GM12878 (cell line): ENCODE results near the gene A1BG. TPM values are rescaled to one million over a fixed set of nuclear protein-coding genes. Genes with fewer than 3 reads are reported as not detected.

ENCODE experiments used
- JUNB ChIP-seq: IDR thresholded peaks from 2 replicates; pipeline ENCODE4 v1.6.1; 2016; ENCODE audit warnings: antibody characterized with exemption, mild to moderate bottlenecking
- MTA2 ChIP-seq: fragments of 450-650 bp; IDR thresholded peaks from 2 replicates; pipeline ENCODE4 v1.6.1; 2016; ENCODE audit warnings: low read depth, mild to moderate bottlenecking, moderate library complexity
- MYC ChIP-seq: IDR thresholded peaks from 2 replicates; pipeline ENCODE4 v1.6.1; 2011; ENCODE audit warnings: mild to moderate bottlenecking, low read length, moderate library complexity, inconsistent platforms; ENCODE audit not compliant: insufficient read depth, insufficient replicate concordance, insufficient read length, severe bottlenecking
- NR2F1 ChIP-seq: fragments of 450-650 bp; conservative IDR thresholded peaks from 2 replicates; pipeline ENCODE4 v1.6.1; 2017; ENCODE audit warnings: mild to moderate bottlenecking
- RFX5 ChIP-seq: IDR thresholded peaks from 2 replicates; pipeline ENCODE4 v1.6.1; 2011; ENCODE audit warnings: low read depth, low read length, improper control_type of control experiment
- SIN3A ChIP-seq: IDR thresholded peaks from 2 replicates; pipeline ENCODE4 v1.6.1; 2012; ENCODE audit warnings: low read depth, low read length, improper control_type of control experiment
- TCF3 ChIP-seq: IDR thresholded peaks from 2 replicates; pipeline ENCODE4 v1.6.1; 2012; ENCODE audit warnings: low read depth, mild to moderate bottlenecking, low read length, borderline replicate concordance; ENCODE audit not compliant: insufficient read depth
- ZNF217 ChIP-seq: fragments of 450-650 bp; IDR thresholded peaks from 2 replicates; pipeline ENCODE4 v1.6.1; 2017; ENCODE audit warnings: antibody characterized with exemption, mild to moderate bottlenecking
- ZZZ3 ChIP-seq: IDR thresholded peaks from 2 replicates; pipeline ENCODE4 v1.6.1; 2011; ENCODE audit warnings: low read depth; ENCODE audit not compliant: control insufficient read depth, insufficient read length
- polyA plus RNA-seq, 11 experiments: library from polyadenylated mRNA; depleted of rRNA in 4 of 11; unstranded in 6 of 11; stranded (reverse) in 5 of 11; fragments of >200 nt; fragmentation: Nextera tagmentation in 4 of 11; fragmentation: Illumina TruSeq in 1 of 11; extraction: Ambion mirVana in 4 of 11; extraction: Trizol in 1 of 11; gene quantifications; 1 replicate in 1 of 11; 2 replicates in 10 of 11; pipeline versions ENCODE4 v1.2.1 to v1.2.3, GENCODE V29; 2011 to 2016; ENCODE audit warnings: inconsistent platforms in 2 of 11, missing spikeins in 2 of 11, low read depth in 1 of 11
- total RNA-seq, 4 experiments: library from RNA; depleted of rRNA in 3 of 4; stranded (reverse); fragments of >200 nt in 3 of 4; fragmentation: Illumina TruSeq in 1 of 4; extraction: Trizol in 1 of 4; gene quantifications; 2 replicates each; pipeline versions ENCODE4 v1.2.1 to v1.2.3, GENCODE V29; 2013 to 2021
- TF ChIP-seq, protein P1 (sequence below): fragments of 450-650 bp; IDR thresholded peaks from 2 replicates; pipeline ENCODE4 v1.6.1; 2017; ENCODE audit warnings: mild to moderate bottlenecking, moderate library complexity
- TF ChIP-seq, protein P2 (sequence below): fragments of 450-650 bp; IDR thresholded peaks from 2 replicates; pipeline ENCODE4 v1.6.1; 2016; ENCODE audit warnings: mild to moderate bottlenecking, moderate library complexity, borderline replicate concordance
- TF ChIP-seq, protein P3 (sequence below): fragments of 450-650 bp; formaldehyde crosslinking; IDR thresholded peaks from 2 replicates; pipeline ENCODE4 v1.5.0; 2022; ENCODE audit warnings: mild to moderate bottlenecking, missing genetic modification characterization
- TF ChIP-seq, protein P4 (sequence below): fragments of 150-350 bp; IDR thresholded peaks from 2 replicates; pipeline ENCODE4 v1.6.1; 2016; ENCODE audit warnings: low read depth, low read length

The A1BG gene
- total and polyA plus RNA-seq, 10 of the 15 experiments (the other 5 are each of a cell fraction or from before 2014, with no cell fraction given) = 0.34 to 29.6 (median 11.8) TPM

DNA sequence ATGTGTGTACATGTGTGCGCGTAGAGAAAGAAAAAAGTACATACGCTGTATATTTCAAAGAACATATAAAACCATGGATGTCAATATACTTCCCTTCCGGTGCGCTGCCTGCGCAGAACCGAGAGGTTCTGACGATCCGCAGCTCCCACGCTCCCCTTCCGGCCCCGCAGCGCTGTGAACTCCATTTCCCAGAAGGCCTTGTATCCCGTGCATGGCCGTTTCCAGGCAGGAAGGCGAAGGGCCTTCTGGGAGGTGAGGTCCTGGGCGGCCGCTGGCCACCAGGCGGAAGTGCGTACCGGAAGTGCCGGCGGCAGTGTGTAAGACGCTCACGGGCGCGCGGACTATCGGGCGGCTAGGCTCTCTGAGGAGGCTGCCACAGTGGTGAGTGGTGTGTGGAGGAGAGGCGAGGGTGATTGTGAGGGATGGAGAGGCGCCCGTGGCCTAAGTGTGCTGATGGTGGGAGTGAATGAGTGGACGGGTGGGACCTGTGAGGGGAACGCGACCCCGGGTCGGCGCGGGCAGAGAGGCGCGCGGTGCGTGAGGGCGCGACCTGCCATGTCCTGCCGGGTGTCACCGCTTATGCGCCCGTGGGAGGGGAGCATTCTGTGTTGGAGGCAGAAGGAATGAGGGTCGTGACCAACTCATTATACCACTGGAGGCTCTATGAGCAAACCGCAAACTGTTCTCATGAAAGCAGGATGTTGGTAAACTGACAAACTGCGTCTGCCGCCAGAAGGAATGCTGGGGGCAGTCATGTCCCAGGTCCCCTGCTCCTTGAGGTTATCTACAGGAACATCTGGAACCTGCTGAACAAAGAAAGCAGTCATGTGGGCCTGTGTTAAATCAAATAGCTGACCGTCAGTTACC is 48.0 kb downstream of the A1BG start, which contains the start of gene ERVK3-1 (continued):
- TF ChIP-seq, protein P1, sequence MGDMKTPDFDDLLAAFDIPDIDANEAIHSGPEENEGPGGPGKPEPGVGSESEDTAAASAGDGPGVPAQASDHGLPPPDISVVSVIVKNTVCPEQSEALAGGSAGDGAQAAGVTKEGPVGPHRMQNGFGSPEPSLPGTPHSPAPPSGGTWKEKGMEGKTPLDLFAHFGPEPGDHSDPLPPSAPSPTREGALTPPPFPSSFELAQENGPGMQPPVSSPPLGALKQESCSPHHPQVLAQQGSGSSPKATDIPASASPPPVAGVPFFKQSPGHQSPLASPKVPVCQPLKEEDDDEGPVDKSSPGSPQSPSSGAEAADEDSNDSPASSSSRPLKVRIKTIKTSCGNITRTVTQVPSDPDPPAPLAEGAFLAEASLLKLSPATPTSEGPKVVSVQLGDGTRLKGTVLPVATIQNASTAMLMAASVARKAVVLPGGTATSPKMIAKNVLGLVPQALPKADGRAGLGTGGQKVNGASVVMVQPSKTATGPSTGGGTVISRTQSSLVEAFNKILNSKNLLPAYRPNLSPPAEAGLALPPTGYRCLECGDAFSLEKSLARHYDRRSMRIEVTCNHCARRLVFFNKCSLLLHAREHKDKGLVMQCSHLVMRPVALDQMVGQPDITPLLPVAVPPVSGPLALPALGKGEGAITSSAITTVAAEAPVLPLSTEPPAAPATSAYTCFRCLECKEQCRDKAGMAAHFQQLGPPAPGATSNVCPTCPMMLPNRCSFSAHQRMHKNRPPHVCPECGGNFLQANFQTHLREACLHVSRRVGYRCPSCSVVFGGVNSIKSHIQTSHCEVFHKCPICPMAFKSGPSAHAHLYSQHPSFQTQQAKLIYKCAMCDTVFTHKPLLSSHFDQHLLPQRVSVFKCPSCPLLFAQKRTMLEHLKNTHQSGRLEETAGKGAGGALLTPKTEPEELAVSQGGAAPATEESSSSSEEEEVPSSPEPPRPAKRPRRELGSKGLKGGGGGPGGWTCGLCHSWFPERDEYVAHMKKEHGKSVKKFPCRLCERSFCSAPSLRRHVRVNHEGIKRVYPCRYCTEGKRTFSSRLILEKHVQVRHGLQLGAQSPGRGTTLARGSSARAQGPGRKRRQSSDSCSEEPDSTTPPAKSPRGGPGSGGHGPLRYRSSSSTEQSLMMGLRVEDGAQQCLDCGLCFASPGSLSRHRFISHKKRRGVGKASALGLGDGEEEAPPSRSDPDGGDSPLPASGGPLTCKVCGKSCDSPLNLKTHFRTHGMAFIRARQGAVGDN = peak; percentile 17; the same call in 1 of the 2 replicates
- TF ChIP-seq, protein P2, sequence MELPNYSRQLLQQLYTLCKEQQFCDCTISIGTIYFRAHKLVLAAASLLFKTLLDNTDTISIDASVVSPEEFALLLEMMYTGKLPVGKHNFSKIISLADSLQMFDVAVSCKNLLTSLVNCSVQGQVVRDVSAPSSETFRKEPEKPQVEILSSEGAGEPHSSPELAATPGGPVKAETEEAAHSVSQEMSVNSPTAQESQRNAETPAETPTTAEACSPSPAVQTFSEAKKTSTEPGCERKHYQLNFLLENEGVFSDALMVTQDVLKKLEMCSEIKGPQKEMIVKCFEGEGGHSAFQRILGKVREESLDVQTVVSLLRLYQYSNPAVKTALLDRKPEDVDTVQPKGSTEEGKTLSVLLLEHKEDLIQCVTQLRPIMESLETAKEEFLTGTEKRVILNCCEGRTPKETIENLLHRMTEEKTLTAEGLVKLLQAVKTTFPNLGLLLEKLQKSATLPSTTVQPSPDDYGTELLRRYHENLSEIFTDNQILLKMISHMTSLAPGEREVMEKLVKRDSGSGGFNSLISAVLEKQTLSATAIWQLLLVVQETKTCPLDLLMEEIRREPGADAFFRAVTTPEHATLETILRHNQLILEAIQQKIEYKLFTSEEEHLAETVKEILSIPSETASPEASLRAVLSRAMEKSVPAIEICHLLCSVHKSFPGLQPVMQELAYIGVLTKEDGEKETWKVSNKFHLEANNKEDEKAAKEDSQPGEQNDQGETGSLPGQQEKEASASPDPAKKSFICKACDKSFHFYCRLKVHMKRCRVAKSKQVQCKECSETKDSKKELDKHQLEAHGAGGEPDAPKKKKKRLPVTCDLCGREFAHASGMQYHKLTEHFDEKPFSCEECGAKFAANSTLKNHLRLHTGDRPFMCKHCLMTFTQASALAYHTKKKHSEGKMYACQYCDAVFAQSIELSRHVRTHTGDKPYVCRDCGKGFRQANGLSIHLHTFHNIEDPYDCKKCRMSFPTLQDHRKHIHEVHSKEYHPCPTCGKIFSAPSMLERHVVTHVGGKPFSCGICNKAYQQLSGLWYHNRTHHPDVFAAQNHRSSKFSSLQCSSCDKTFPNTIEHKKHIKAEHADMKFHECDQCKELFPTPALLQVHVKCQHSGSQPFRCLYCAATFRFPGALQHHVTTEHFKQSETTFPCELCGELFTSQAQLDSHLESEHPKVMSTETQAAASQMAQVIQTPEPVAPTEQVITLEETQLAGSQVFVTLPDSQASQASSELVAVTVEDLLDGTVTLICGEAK = peak; percentile 95
- TF ChIP-seq SIN3A (peak; percentile 88), ZNF217 (no peak), TCF3 (peak; percentile 44; the same call in 1 of the 2 replicates), ZZZ3 (no peak), MTA2 (no peak), JUNB (no peak), NR2F1 (peak; percentile 87), RFX5 (0 out of 2 replicates have a peak, but pooled peaks have one; percentile 29), MYC (peak; percentile 69)
- TF ChIP-seq, protein P3, sequence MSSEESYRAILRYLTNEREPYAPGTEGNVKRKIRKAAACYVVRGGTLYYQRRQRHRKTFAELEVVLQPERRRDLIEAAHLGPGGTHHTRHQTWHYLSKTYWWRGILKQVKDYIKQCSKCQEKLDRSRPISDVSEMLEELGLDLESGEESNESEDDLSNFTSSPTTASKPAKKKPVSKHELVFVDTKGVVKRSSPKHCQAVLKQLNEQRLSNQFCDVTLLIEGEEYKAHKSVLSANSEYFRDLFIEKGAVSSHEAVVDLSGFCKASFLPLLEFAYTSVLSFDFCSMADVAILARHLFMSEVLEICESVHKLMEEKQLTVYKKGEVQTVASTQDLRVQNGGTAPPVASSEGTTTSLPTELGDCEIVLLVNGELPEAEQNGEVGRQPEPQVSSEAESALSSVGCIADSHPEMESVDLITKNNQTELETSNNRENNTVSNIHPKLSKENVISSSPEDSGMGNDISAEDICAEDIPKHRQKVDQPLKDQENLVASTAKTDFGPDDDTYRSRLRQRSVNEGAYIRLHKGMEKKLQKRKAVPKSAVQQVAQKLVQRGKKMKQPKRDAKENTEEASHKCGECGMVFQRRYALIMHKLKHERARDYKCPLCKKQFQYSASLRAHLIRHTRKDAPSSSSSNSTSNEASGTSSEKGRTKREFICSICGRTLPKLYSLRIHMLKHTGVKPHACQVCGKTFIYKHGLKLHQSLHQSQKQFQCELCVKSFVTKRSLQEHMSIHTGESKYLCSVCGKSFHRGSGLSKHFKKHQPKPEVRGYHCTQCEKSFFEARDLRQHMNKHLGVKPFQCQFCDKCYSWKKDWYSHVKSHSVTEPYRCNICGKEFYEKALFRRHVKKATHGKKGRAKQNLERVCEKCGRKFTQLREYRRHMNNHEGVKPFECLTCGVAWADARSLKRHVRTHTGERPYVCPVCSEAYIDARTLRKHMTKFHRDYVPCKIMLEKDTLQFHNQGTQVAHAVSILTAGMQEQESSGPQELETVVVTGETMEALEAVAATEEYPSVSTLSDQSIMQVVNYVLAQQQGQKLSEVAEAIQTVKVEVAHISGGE (CRISPR knock-in tag) = peak; percentile 14; the same call in 1 of the 2 replicates
- TF ChIP-seq, protein P4, sequence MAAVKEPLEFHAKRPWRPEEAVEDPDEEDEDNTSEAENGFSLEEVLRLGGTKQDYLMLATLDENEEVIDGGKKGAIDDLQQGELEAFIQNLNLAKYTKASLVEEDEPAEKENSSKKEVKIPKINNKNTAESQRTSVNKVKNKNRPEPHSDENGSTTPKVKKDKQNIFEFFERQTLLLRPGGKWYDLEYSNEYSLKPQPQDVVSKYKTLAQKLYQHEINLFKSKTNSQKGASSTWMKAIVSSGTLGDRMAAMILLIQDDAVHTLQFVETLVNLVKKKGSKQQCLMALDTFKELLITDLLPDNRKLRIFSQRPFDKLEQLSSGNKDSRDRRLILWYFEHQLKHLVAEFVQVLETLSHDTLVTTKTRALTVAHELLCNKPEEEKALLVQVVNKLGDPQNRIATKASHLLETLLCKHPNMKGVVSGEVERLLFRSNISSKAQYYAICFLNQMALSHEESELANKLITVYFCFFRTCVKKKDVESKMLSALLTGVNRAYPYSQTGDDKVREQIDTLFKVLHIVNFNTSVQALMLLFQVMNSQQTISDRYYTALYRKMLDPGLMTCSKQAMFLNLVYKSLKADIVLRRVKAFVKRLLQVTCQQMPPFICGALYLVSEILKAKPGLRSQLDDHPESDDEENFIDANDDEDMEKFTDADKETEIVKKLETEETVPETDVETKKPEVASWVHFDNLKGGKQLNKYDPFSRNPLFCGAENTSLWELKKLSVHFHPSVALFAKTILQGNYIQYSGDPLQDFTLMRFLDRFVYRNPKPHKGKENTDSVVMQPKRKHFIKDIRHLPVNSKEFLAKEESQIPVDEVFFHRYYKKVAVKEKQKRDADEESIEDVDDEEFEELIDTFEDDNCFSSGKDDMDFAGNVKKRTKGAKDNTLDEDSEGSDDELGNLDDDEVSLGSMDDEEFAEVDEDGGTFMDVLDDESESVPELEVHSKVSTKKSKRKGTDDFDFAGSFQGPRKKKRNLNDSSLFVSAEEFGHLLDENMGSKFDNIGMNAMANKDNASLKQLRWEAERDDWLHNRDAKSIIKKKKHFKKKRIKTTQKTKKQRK = no peak
